Measurements from ENCODE around the gene CBX4.

Gene CBX4

GRCh38 chr17:79801156-79802038 is 37.8 kb downstream of the CBX4 start (continued):
- peak; percentile 99 for TF ChIP-seq ZNF335 (tag by site-specific recombination; conservative IDR thresholded peaks at IDR 0.05)
- no peak for TF ChIP-seq MEIS1 (CRISPR knock-in tag; IDR thresholded peaks at IDR 0.05; ENCODE audit: borderline replicate concordance)
- TF ChIP-seq HOXD13 (CRISPR knock-in tag; IDR thresholded peaks at IDR 0.05; ENCODE audit: borderline replicate concordance) = no peak
- no peak for TF ChIP-seq ZNF133 (tag by site-specific recombination; IDR thresholded peaks at IDR 0.05)
- no peak for TF ChIP-seq ZNF768 (tag by site-specific recombination; IDR thresholded peaks at IDR 0.05)
- no peak; the same call in 1 of the 2 replicates for TF ChIP-seq YY2 (tag by site-specific recombination; IDR thresholded peaks at IDR 0.05)
- TF ChIP-seq ZNF37A (tag by site-specific recombination; IDR thresholded peaks at IDR 0.05) = no peak
- no peak for TF ChIP-seq ZNF174 (tag by site-specific recombination; IDR thresholded peaks at IDR 0.05)
- TF ChIP-seq ZNF610 (tag by site-specific recombination; IDR thresholded peaks at IDR 0.05; ENCODE audit: borderline replicate concordance) = no peak
- no peak for TF ChIP-seq ZNF776 (tag by site-specific recombination; IDR thresholded peaks at IDR 0.05; ENCODE audit: borderline replicate concordance)
- no peak for TF ChIP-seq ZBTB1 (tag by site-specific recombination; IDR thresholded peaks at IDR 0.05)
- no peak for TF ChIP-seq ZNF404 (tag by site-specific recombination; IDR thresholded peaks at IDR 0.05)
- TF ChIP-seq, protein P1, sequence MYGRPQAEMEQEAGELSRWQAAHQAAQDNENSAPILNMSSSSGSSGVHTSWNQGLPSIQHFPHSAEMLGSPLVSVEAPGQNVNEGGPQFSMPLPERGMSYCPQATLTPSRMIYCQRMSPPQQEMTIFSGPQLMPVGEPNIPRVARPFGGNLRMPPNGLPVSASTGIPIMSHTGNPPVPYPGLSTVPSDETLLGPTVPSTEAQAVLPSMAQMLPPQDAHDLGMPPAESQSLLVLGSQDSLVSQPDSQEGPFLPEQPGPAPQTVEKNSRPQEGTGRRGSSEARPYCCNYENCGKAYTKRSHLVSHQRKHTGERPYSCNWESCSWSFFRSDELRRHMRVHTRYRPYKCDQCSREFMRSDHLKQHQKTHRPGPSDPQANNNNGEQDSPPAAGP (tag by site-specific recombination; IDR thresholded peaks at IDR 0.05) = peak; percentile 86
- TF ChIP-seq ZBTB49 (tag by site-specific recombination; IDR thresholded peaks at IDR 0.05; ENCODE audit: low read depth) = no peak
- TF ChIP-seq HOXC10 (CRISPR knock-in tag; IDR thresholded peaks at IDR 0.05) = no peak
- TF ChIP-seq ZNF341 (tag by site-specific recombination; IDR thresholded peaks at IDR 0.05; ENCODE audit: low read depth) = no peak
- no peak for TF ChIP-seq ZNF202 (tag by site-specific recombination; IDR thresholded peaks at IDR 0.05; ENCODE audit: borderline replicate concordance)
- no peak for TF ChIP-seq ZFP3 (tag by site-specific recombination; IDR thresholded peaks at IDR 0.05; ENCODE audit: low read depth)
- no peak for TF ChIP-seq ZNF623 (tag by site-specific recombination; IDR thresholded peaks at IDR 0.05)
- TF ChIP-seq, protein P2, sequence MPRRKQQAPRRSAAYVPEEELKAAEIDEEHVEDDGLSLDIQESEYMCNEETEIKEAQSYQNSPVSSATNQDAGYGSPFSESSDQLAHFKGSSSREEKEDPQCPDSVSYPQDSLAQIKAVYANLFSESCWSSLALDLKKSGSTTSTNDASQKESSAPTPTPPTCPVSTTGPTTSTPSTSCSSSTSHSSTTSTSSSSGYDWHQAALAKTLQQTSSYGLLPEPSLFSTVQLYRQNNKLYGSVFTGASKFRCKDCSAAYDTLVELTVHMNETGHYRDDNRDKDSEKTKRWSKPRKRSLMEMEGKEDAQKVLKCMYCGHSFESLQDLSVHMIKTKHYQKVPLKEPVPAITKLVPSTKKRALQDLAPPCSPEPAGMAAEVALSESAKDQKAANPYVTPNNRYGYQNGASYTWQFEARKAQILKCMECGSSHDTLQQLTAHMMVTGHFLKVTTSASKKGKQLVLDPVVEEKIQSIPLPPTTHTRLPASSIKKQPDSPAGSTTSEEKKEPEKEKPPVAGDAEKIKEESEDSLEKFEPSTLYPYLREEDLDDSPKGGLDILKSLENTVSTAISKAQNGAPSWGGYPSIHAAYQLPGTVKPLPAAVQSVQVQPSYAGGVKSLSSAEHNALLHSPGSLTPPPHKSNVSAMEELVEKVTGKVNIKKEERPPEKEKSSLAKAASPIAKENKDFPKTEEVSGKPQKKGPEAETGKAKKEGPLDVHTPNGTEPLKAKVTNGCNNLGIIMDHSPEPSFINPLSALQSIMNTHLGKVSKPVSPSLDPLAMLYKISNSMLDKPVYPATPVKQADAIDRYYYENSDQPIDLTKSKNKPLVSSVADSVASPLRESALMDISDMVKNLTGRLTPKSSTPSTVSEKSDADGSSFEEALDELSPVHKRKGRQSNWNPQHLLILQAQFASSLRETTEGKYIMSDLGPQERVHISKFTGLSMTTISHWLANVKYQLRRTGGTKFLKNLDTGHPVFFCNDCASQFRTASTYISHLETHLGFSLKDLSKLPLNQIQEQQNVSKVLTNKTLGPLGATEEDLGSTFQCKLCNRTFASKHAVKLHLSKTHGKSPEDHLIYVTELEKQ (tag by site-specific recombination; IDR thresholded peaks at IDR 0.05; ENCODE audit: borderline replicate concordance) = no peak
- peak; percentile 98 for TF ChIP-seq GLIS1 (tag by site-specific recombination; IDR thresholded peaks at IDR 0.05)
- TF ChIP-seq ZNF140 (tag by site-specific recombination; IDR thresholded peaks at IDR 0.05) = no peak
- no peak for TF ChIP-seq ZNF121 (tag by site-specific recombination; IDR thresholded peaks at IDR 0.05)
- TF ChIP-seq ZNF621 (tag by site-specific recombination; IDR thresholded peaks at IDR 0.05) = no peak
- 0 out of 2 replicates have a peak, but pooled peaks have one; percentile 15 for TF ChIP-seq ZXDB (tag by site-specific recombination; IDR thresholded peaks at IDR 0.05)
- TF ChIP-seq ZNF555 (tag by site-specific recombination; conservative IDR thresholded peaks at IDR 0.05) = no peak
- peak; percentile 13; the same call in 1 of the 2 replicates for TF ChIP-seq WT1 (tag by site-specific recombination; IDR thresholded peaks at IDR 0.05)
- TF ChIP-seq ZNF423 (tag by site-specific recombination; IDR thresholded peaks at IDR 0.05) = peak; percentile 96
- TF ChIP-seq ZNF138 (tag by site-specific recombination; IDR thresholded peaks at IDR 0.05; ENCODE audit: borderline replicate concordance) = no peak
- TF ChIP-seq, protein P3, sequence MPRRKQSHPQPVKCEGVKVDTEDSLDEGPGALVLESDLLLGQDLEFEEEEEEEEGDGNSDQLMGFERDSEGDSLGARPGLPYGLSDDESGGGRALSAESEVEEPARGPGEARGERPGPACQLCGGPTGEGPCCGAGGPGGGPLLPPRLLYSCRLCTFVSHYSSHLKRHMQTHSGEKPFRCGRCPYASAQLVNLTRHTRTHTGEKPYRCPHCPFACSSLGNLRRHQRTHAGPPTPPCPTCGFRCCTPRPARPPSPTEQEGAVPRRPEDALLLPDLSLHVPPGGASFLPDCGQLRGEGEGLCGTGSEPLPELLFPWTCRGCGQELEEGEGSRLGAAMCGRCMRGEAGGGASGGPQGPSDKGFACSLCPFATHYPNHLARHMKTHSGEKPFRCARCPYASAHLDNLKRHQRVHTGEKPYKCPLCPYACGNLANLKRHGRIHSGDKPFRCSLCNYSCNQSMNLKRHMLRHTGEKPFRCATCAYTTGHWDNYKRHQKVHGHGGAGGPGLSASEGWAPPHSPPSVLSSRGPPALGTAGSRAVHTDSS (tag by site-specific recombination; IDR thresholded peaks at IDR 0.05) = no peak
